Measurements from ENCODE around the gene ACBD4. TPM values are rescaled to one million over a fixed set of nuclear protein-coding genes. Genes with fewer than 3 reads are reported as not detected.
A peak's percentile ranks its signal among the peaks of the same experiment; 100 is the strongest.

ACBD4 gene
- total RNA-seq, 1 experiment from 2014 or later = 9.7 TPM

- H3K27me3 Mint-ChIP-seq (ENCODE audit: low read depth) = peaks cover 1% of the 10 kb centered on the region; the same call in 1 of the 2 replicates
Observed at GRCh38 chr17:45137561-45138305, 2.2 kb downstream of the ACBD4 start.

More at GRCh38 chr17:45137561-45138305, 2.2 kb downstream of the ACBD4 start:
- no peak for DNase-seq
- no CpG with 5 or more reads among the region's 11 CpGs for WGBS (ENCODE audit: extremely low coverage, insufficient read length, low lambda C conversion rate)
- Mint-ChIP-seq H3K4me1 (peaks cover 9 to 17% of the 10 kb centered on the region in 2 experiments), H3K9me3 (peaks cover 3 to 5% of the 10 kb centered on the region in 2 experiments; a peak in 4 of 5 replicates), H3K4me3 (peak overlapping the region in 1 of 2 experiments; percentile 38; a peak in 1 of 5 replicates), H3K27ac (no peak overlapping the region), H3K36me3 (ENCODE audit: insufficient read depth in 1 of 3, low read depth in 3 of 3) (peaks cover 3 to 6% (median 4%) of the 10 kb centered on the region in 3 experiments; a peak in 5 of 7 replicates)
- no peak overlapping the region for H3K23ac ChIP-seq (ENCODE audit: insufficient read length, low read depth, low read length)
- no peak overlapping the region for H3K18ac ChIP-seq (ENCODE audit: insufficient read length, low read depth, low read length)
- H4K91ac ChIP-seq (ENCODE audit: insufficient read length, low read depth, low read length) = no peak overlapping the region
- no peak overlapping the region for H2BK5ac ChIP-seq (ENCODE audit: insufficient read length, low read length)
- H3K4me2 ChIP-seq (ENCODE audit: insufficient read depth, insufficient read length, low read length) = no peak overlapping the region
- H3K14ac ChIP-seq (ENCODE audit: insufficient read depth, low read length) = no peak overlapping the region
- H2AK5ac ChIP-seq (ENCODE audit: insufficient read length, low read length) = no peak overlapping the region
- H2AFZ ChIP-seq (ENCODE audit: low read length) = no peak overlapping the region
- no peak overlapping the region for H3K4ac ChIP-seq (ENCODE audit: low read depth, low read length)
- peaks cover 11% of the 10 kb centered on the region for H3K23me2 ChIP-seq (ENCODE audit: insufficient read length, low read depth, low read length, poor library complexity, severe bottlenecking)
- H2BK15ac ChIP-seq (ENCODE audit: low read depth, low read length) = no peak overlapping the region
- H3K27me3 ChIP-seq (ENCODE audit: insufficient read depth, low read length) = no peaks in the 10 kb centered on the region
- no peaks in the 10 kb centered on the region for H3K9me3 ChIP-seq (ENCODE audit: control insufficient read depth, low read depth, low read length)
- no peak overlapping the region for H2BK120ac ChIP-seq (ENCODE audit: low read depth, low read length, poor library complexity, severe bottlenecking)
- no peak overlapping the region for H2BK20ac ChIP-seq (ENCODE audit: low read depth, low read length, poor library complexity, severe bottlenecking)
- H4K5ac ChIP-seq (ENCODE audit: insufficient read length, low read depth, low read length) = no peak overlapping the region
- no peak overlapping the region for H3K9ac ChIP-seq (ENCODE audit: extremely low read depth, insufficient read length, low read length)
- no peak for TF ChIP-seq CTCF (conservative IDR thresholded peaks at IDR 0.05)
- no peak overlapping the region for H3K56ac ChIP-seq (ENCODE audit: insufficient read length, low read depth, low read length)
- no peak overlapping the region for H4K8ac ChIP-seq (replicated peaks; ENCODE audit: insufficient read length, low read depth, low read length)
- no peak overlapping the region for H3K27ac ChIP-seq (ENCODE audit: insufficient read length, low read depth, low read length)
- no peaks in the 10 kb centered on the region for H3K79me1 ChIP-seq (ENCODE audit: insufficient read depth, low read depth, low read length, poor library complexity, severe bottlenecking)
- no peaks in the 10 kb centered on the region for H3K79me2 ChIP-seq (ENCODE audit: insufficient read depth, low read length)
- no peak overlapping the region for H3T11ph ChIP-seq (ENCODE audit: low read length)
- H3K4me1 ChIP-seq (ENCODE audit: insufficient read depth, low read length) = no peaks in the 10 kb centered on the region
- no peak overlapping the region for H2BK12ac ChIP-seq (ENCODE audit: insufficient read length, low read depth, low read length)
- no peaks in the 10 kb centered on the region for H4K20me1 ChIP-seq (ENCODE audit: control insufficient read depth, insufficient read depth, insufficient read length)

Data from H9 (cell line).